ENCODE measurements around the gene EXOG. TPM values are rescaled to one million over a fixed set of nuclear protein-coding genes. Genes with fewer than 3 reads are reported as not detected.

Gene EXOG
- 16.0 to 21.6 TPM (median 16.5 TPM) in 3 replicates for total RNA-seq
- long read RNA-seq, transcript EXOG-201 (6 exons, 2,792 nt) = major isoform, 10 of 21 reads
- long read RNA-seq, partial matches to known transcripts = 0 of 21 reads
- long read RNA-seq, other reads (novel, unspliced or antisense) = 11 of 21 reads

DNA sequence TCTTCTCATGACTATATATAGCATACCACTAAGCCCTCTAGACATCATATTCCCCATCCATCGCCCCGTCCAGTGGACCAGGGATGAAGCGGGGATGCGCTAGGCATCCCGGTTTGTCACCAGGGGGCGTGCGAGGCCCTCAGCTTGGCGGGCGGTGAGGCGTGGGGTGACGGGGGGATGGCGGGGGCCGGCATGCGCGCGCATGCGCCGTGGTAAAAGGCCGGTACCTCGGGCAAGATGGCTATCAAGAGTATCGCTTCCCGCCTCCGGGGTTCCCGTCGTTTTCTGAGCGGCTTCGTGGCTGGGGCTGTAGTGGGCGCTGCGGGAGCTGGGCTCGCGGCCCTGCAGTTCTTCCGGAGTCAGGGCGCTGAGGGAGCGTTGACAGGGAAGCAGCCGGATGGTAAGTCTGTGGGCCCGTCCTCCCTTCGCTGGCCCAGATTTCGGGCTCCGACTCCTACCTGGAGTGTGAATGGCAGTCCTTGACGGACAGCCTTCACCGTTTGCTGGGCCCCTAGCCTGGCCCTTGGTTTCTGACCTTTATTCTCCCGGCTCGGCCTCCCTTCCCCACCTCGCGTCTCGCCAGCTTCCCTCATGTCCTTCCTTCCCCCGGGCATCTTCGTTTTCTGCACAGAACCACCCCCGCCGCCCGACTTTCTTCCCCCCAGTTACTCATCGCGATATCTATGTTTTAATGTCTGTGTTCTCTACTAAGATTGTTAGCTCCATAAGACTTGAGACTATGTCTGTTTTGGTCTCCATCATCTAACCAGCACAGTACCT is at the start of gene EXOG:
TSS of gene EXOG (plus strand) at position 210 of the 780 bp plus-strand sequence. CDS start at position 238, 28 bp downstream.
- Mint-ChIP-seq H3K9me3 (ENCODE audit: low read depth) (no peaks in the 10 kb centered on the region), H3K36me3 (ENCODE audit: low read depth) (peaks cover 5% of the 10 kb centered on the region), H3K27me3 (ENCODE audit: low read depth) (no peaks in the 10 kb centered on the region), H3K27ac (ENCODE audit: unreplicated experiment) (peak within 1 kb of the TSS; percentile 91), H3K4me3 (ENCODE audit: unreplicated experiment) (peak within 1 kb of the TSS; percentile 99), H3K4me1 (ENCODE audit: low read depth) (peaks cover 24% of the 10 kb centered on the region)
- peak; percentile 96 for DNase-seq (ENCODE audit: low spot score)
- TF ChIP-seq, protein P1, sequence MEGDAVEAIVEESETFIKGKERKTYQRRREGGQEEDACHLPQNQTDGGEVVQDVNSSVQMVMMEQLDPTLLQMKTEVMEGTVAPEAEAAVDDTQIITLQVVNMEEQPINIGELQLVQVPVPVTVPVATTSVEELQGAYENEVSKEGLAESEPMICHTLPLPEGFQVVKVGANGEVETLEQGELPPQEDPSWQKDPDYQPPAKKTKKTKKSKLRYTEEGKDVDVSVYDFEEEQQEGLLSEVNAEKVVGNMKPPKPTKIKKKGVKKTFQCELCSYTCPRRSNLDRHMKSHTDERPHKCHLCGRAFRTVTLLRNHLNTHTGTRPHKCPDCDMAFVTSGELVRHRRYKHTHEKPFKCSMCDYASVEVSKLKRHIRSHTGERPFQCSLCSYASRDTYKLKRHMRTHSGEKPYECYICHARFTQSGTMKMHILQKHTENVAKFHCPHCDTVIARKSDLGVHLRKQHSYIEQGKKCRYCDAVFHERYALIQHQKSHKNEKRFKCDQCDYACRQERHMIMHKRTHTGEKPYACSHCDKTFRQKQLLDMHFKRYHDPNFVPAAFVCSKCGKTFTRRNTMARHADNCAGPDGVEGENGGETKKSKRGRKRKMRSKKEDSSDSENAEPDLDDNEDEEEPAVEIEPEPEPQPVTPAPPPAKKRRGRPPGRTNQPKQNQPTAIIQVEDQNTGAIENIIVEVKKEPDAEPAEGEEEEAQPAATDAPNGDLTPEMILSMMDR (IDR thresholded peaks at IDR 0.05) = peak; percentile 90

DNA sequence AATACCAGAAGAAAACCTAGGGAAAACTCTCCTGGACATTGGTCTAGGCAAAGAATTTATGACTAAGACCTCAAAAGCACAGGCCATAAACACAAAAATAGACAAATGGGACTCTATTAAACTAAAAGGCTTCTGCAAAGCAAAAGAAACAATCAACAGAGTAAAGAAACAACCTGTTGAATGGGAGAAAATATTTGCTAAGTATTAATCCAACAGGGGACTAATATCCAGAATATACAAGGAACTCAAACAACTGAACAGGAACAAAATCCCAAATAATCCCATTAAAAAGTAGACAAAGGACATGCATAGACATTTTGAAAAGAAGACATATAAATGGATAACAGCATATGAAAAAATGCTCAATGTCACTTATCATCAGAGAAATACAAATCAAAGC is 49.3 kb upstream of the EXOG start:
- Mint-ChIP-seq H3K4me3 (ENCODE audit: unreplicated experiment) (no peak overlapping the region), H3K36me3 (ENCODE audit: low read depth) (no peaks in the 10 kb centered on the region), H3K9me3 (ENCODE audit: low read depth) (peaks cover 9% of the 10 kb centered on the region), H3K27me3 (ENCODE audit: low read depth) (no peaks in the 10 kb centered on the region), H3K4me1 (ENCODE audit: low read depth) (no peaks in the 10 kb centered on the region), H3K27ac (ENCODE audit: unreplicated experiment) (no peak overlapping the region)
- TF ChIP-seq, protein P1 (IDR thresholded peaks at IDR 0.05) = no peak
- DNase-seq (ENCODE audit: low spot score) = no peak

DNA sequence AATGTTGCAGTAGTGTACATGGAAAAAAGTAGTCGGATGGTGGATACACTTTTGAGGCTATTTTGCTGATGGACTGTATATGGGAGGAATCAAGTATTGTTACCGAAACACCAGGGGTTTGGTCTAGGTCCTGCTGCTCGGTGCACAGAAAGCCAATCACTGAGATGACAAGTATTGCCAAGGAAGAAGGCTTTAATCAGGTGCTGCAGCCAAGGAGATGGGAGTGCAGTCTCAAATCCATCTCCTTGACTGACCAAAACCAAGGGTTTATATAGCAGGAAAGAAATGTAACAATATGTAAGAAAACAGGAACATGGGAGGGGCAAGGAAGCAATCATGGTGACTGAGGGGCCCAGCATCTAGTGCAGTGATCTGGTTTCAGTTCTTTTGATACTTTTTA is 45.3 kb upstream of the EXOG start:
- Mint-ChIP-seq H3K4me1 (ENCODE audit: low read depth) (peaks cover 5% of the 10 kb centered on the region), H3K9me3 (ENCODE audit: low read depth) (peaks cover 9% of the 10 kb centered on the region), H3K4me3 (ENCODE audit: unreplicated experiment) (no peak overlapping the region), H3K27ac (ENCODE audit: unreplicated experiment) (no peak overlapping the region), H3K36me3 (ENCODE audit: low read depth) (no peaks in the 10 kb centered on the region), H3K27me3 (ENCODE audit: low read depth) (no peaks in the 10 kb centered on the region)
- no peak for DNase-seq (ENCODE audit: low spot score)
- TF ChIP-seq, protein P1 (IDR thresholded peaks at IDR 0.05) = no peak

- Mint-ChIP-seq H3K27me3 (ENCODE audit: low read depth) (no peaks in the 10 kb centered on the region), H3K36me3 (ENCODE audit: low read depth) (no peaks in the 10 kb centered on the region), H3K9me3 (ENCODE audit: low read depth) (peaks cover 5% of the 10 kb centered on the region), H3K4me3 (ENCODE audit: unreplicated experiment) (peak within 1 kb of the TSS; percentile 97), H3K27ac (ENCODE audit: unreplicated experiment) (peak within 1 kb of the TSS; percentile 83), H3K4me1 (ENCODE audit: low read depth) (peaks cover 13% of the 10 kb centered on the region)
- TF ChIP-seq, protein P1 (IDR thresholded peaks at IDR 0.05) = no peak
- peak; percentile 83 for DNase-seq (ENCODE audit: low spot score)
Measured at GRCh38 chr3:38453075-38453912, 42.8 kb upstream of the EXOG start, which contains the start of gene ACVR2B. Gene ACVR2B (plus strand): TSS chr3:38453890. CDS start chr3:38454323, 433 bp downstream.

- Mint-ChIP-seq H3K27me3 (ENCODE audit: low read depth) (no peaks in the 10 kb centered on the region), H3K27ac (ENCODE audit: unreplicated experiment) (no peak overlapping the region), H3K9me3 (ENCODE audit: low read depth) (peaks cover 5% of the 10 kb centered on the region), H3K36me3 (ENCODE audit: low read depth) (no peaks in the 10 kb centered on the region), H3K4me1 (ENCODE audit: low read depth) (peaks cover 16% of the 10 kb centered on the region), H3K4me3 (ENCODE audit: unreplicated experiment) (peak overlapping the region; percentile 97)
- no peak for DNase-seq (ENCODE audit: low spot score)
- TF ChIP-seq, protein P1 (IDR thresholded peaks at IDR 0.05) = no peak
Measured at GRCh38 chr3:38453913-38454177, 42.3 kb upstream of the EXOG start.

Measured in chondrocyte (in vitro differentiated cells).